ENCODE measurements around the gene LAGE3. TPM values are rescaled to one million over a fixed set of nuclear protein-coding genes. Genes with fewer than 3 reads are reported as not detected.

The LAGE3 gene
- total RNA-seq, 1 donor from 2014 or later = 14.7 TPM

GRCh38 chrX:154439841-154440240, 39.2 kb downstream of the LAGE3 start:
- H3K27me3 ChIP-seq (ENCODE audit: control insufficient read depth, insufficient read depth, low read length) = no peaks in the 10 kb centered on the region
- H3K4me3 ChIP-seq (ENCODE audit: low read depth, low read length) = no peak overlapping the region
- TF ChIP-seq CTCF (IDR thresholded peaks at IDR 0.05; ENCODE audit: insufficient read depth, low read length, severe bottlenecking) = no peak
- peaks cover 15% of the 10 kb centered on the region for H3K36me3 ChIP-seq (ENCODE audit: control insufficient read depth, insufficient read depth, low read length)
- no peak for FAIRE-seq
- DNase-seq (ENCODE audit: low read depth) = no peak

- no peak for TF ChIP-seq CTCF (IDR thresholded peaks at IDR 0.05; ENCODE audit: insufficient read depth, low read length, severe bottlenecking)
- FAIRE-seq (no peak), DNase-seq (ENCODE audit: low read depth) (no peak)
- H3K36me3 ChIP-seq (ENCODE audit: control insufficient read depth, insufficient read depth, low read length) = peaks cover 15% of the 10 kb centered on the region
- no peaks in the 10 kb centered on the region for H3K27me3 ChIP-seq (ENCODE audit: control insufficient read depth, insufficient read depth, low read length)
- peak overlapping the region; percentile 71 for H3K4me3 ChIP-seq (ENCODE audit: low read depth, low read length)
Measured at GRCh38 chrX:154437971-154438893, 40.8 kb downstream of the LAGE3 start.

- no peak for TF ChIP-seq CTCF (IDR thresholded peaks at IDR 0.05; ENCODE audit: insufficient read depth, low read length, severe bottlenecking)
Measured at GRCh38 chrX:154436983-154437752, 41.9 kb downstream of the LAGE3 start, which contains the start of gene GDI1. TSS of gene GDI1 (plus strand) at chrX:154437154. CDS start at chrX:154437255, 101 bp downstream.

GRCh38 chrX:154436374-154436982, 42.6 kb downstream of the LAGE3 start:
- H3K27me3 ChIP-seq (ENCODE audit: control insufficient read depth, insufficient read depth, low read length) = no peaks in the 10 kb centered on the region
- no peak for DNase-seq (ENCODE audit: low read depth)
- H3K36me3 ChIP-seq (ENCODE audit: control insufficient read depth, insufficient read depth, low read length) = peaks cover 12% of the 10 kb centered on the region
- H3K4me3 ChIP-seq (ENCODE audit: low read depth, low read length) = peak overlapping the region; percentile 71
- no peak for TF ChIP-seq CTCF (IDR thresholded peaks at IDR 0.05; ENCODE audit: insufficient read depth, low read length, severe bottlenecking)
- no peak for FAIRE-seq

More at GRCh38 chrX:154436983-154437752, 41.9 kb downstream of the LAGE3 start, which contains the start of gene GDI1:
- DNase-seq (ENCODE audit: low read depth) (no peak), FAIRE-seq (no peak)
- Histone ChIP-seq H3K36me3 (ENCODE audit: control insufficient read depth, insufficient read depth, low read length) (peaks cover 16% of the 10 kb centered on the region), H3K4me3 (ENCODE audit: low read depth, low read length) (peak within 1 kb of the TSS; percentile 71), H3K27me3 (ENCODE audit: control insufficient read depth, insufficient read depth, low read length) (no peaks in the 10 kb centered on the region)

- H3K27me3 ChIP-seq (ENCODE audit: control insufficient read depth, insufficient read depth, low read length) = no peaks in the 10 kb centered on the region
- TF ChIP-seq CTCF (IDR thresholded peaks at IDR 0.05; ENCODE audit: insufficient read depth, low read length, severe bottlenecking) = no peak
- FAIRE-seq = no peak
- peaks cover 10% of the 10 kb centered on the region for H3K36me3 ChIP-seq (ENCODE audit: control insufficient read depth, insufficient read depth, low read length)
- DNase-seq (ENCODE audit: low read depth) = no peak
- no peak overlapping the region for H3K4me3 ChIP-seq (ENCODE audit: low read depth, low read length)
Measured at GRCh38 chrX:154435171-154435733, 43.8 kb downstream of the LAGE3 start.

Measured in bronchial epithelial cell (primary cell).